Activated T-helper 1 cell treated with anti-CD3 and anti-CD28 coated beads, Interleukin-2, amount 50 U/mL, for 16 hours (primary cell): ENCODE results near the gene MST1.

Experiments used
- DNase-seq, 2 donors: peaks; one replicate each; pipeline ENCODE4 v3.0.0-alpha.2; 2020; ENCODE audit warnings: low read depth in 1 of 2, low spot score in 1 of 2

Gene MST1

GRCh38 chr3:49658711-49659110 lies 30.6 kb downstream of the MST1 start:
- DNase-seq: no peak

- no peak for DNase-seq
Measured at GRCh38 chr3:49657208-49657915, 31.9 kb downstream of the MST1 start.

- no peak for DNase-seq
Measured at GRCh38 chr3:49656541-49657112, 32.6 kb downstream of the MST1 start.

- DNase-seq: no peak
Measured at GRCh38 chr3:49655731-49656285, 33.5 kb downstream of the MST1 start.

- DNase-seq: no peak
Measured at GRCh38 chr3:49654955-49655556, 34.2 kb downstream of the MST1 start.

GRCh38 chr3:49654176-49654825 lies 35.0 kb downstream of the MST1 start:
- no peak for DNase-seq

GRCh38 chr3:49653621-49654020 lies 35.7 kb downstream of the MST1 start:
- DNase-seq: no peak

GRCh38 chr3:49652903-49653415 lies 36.3 kb downstream of the MST1 start:
- DNase-seq: no peak

- no peak for DNase-seq
Measured at GRCh38 chr3:49652218-49652902, 36.9 kb downstream of the MST1 start.

GRCh38 chr3:49650637-49651036 lies 38.6 kb downstream of the MST1 start:
- DNase-seq: no peak

- no peak for DNase-seq
Measured at GRCh38 chr3:49650177-49650576, 39.1 kb downstream of the MST1 start.

GRCh38 chr3:49649576-49649975 lies 39.7 kb downstream of the MST1 start:
- no peak for DNase-seq

GRCh38 chr3:49648354-49649019 lies 40.8 kb downstream of the MST1 start:
- DNase-seq: no peak

GRCh38 chr3:49647741-49648140 lies 41.5 kb downstream of the MST1 start:
- no peak for DNase-seq

GRCh38 chr3:49646236-49646635 lies 43.0 kb downstream of the MST1 start:
- no peak for DNase-seq

GRCh38 chr3:49644684-49645083 lies 44.6 kb downstream of the MST1 start:
- DNase-seq: no peak

GRCh38 chr3:49642708-49643145 lies 46.5 kb downstream of the MST1 start:
- no peak for DNase-seq

- no peak for DNase-seq
Measured at GRCh38 chr3:49641921-49642707, 47.2 kb downstream of the MST1 start.

- no peak for DNase-seq
Measured at GRCh38 chr3:49641292-49641691, 48.0 kb downstream of the MST1 start.

GRCh38 chr3:49639551-49639950 lies 49.7 kb downstream of the MST1 start:
- no peak for DNase-seq
